ENCODE results near the gene KIF3A.

KIF3A gene

DNA sequence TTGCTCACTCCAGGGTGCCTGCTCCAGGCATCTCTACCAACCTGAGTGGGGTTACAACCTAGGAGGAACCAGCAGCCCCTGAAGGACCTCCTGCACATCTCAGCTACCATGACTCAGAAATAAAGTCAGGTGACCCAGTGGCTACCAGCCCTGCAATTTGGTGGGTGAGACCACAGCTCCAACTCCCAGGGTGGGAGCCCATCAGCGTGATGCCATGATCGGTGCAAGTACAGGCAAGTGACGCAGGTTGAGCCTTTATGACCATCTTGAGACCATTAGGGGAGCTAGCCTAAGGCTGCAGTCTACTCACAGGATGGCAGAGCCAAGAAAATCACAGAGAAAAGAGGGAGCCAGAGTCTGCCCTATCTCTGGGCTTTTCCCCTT lies 31.1 kb upstream of the KIF3A start:
- Histone ChIP-seq H3K27me3 (ENCODE audit: control insufficient read depth, insufficient read depth, low read length) (no peaks in the 10 kb centered on the region), H3K27ac (no peak overlapping the region), H3K79me2 (peaks cover 35% of the 10 kb centered on the region), H2AFZ (no peak overlapping the region), H3K4me1 (peaks cover 16% of the 10 kb centered on the region), H3K4me3 (ENCODE audit: low read depth, low read length) (no peak overlapping the region), H3K36me3 (ENCODE audit: control insufficient read depth, insufficient read depth, low read length) (no peaks in the 10 kb centered on the region), H3K9ac (no peak overlapping the region), H3K9me3 (ENCODE audit: control insufficient read depth, low read length) (no peaks in the 10 kb centered on the region), H3K4me2 (ENCODE audit: low read length) (no peak overlapping the region)
- TF ChIP-seq CTCF (IDR thresholded peaks at IDR 0.05), result no peak

GRCh38 chr5:132767150-132767549 lies 29.8 kb upstream of the KIF3A start:
- Histone ChIP-seq H3K79me2 (peaks cover 29% of the 10 kb centered on the region), H3K27me3 (ENCODE audit: control insufficient read depth, insufficient read depth, low read length) (no peaks in the 10 kb centered on the region), H3K9ac (no peak overlapping the region), H3K4me2 (ENCODE audit: low read length) (no peak overlapping the region), H2AFZ (no peak overlapping the region), H3K4me3 (ENCODE audit: low read depth, low read length) (no peak overlapping the region), H3K27ac (no peak overlapping the region), H3K9me3 (ENCODE audit: control insufficient read depth, low read length) (no peaks in the 10 kb centered on the region), H3K36me3 (ENCODE audit: control insufficient read depth, insufficient read depth, low read length) (no peaks in the 10 kb centered on the region), H3K4me1 (peaks cover 3% of the 10 kb centered on the region)
- TF ChIP-seq CTCF (IDR thresholded peaks at IDR 0.05), result no peak

DNA sequence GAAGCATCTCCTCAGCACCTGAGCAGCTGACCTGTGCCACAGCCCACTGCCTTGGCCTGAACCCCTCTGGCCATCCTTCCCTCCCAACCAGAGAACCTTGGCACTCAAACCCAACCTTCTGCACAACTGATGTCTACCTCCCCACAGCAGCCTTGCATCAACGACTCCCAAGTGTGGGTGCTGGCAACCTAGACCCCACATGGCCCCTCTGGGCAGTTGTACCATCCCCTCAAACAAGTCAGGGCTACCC lies 29.4 kb upstream of the KIF3A start:
- no peaks in the 10 kb centered on the region for H3K36me3 ChIP-seq (ENCODE audit: control insufficient read depth, insufficient read depth, low read length)
- H3K4me2 ChIP-seq (ENCODE audit: low read length), result no peak overlapping the region
- no peak overlapping the region for H3K27ac ChIP-seq
- H3K4me3 ChIP-seq (ENCODE audit: low read depth, low read length), result no peak overlapping the region
- H3K9ac ChIP-seq, result no peak overlapping the region
- peaks cover 3% of the 10 kb centered on the region for H3K4me1 ChIP-seq
- no peak for TF ChIP-seq CTCF (IDR thresholded peaks at IDR 0.05)
- no peaks in the 10 kb centered on the region for H3K9me3 ChIP-seq (ENCODE audit: control insufficient read depth, low read length)
- no peaks in the 10 kb centered on the region for H3K27me3 ChIP-seq (ENCODE audit: control insufficient read depth, insufficient read depth, low read length)
- peaks cover 29% of the 10 kb centered on the region for H3K79me2 ChIP-seq
- H2AFZ ChIP-seq, result no peak overlapping the region

GRCh38 chr5:132766020-132766805 lies 28.9 kb upstream of the KIF3A start:
- Histone ChIP-seq H3K79me2 (peaks cover 29% of the 10 kb centered on the region), H3K4me3 (ENCODE audit: low read depth, low read length) (no peak overlapping the region), H2AFZ (no peak overlapping the region), H3K9me3 (ENCODE audit: control insufficient read depth, low read length) (no peaks in the 10 kb centered on the region), H3K36me3 (ENCODE audit: control insufficient read depth, insufficient read depth, low read length) (no peaks in the 10 kb centered on the region), H3K27ac (no peak overlapping the region), H3K4me1 (peaks cover 3% of the 10 kb centered on the region), H3K4me2 (ENCODE audit: low read length) (no peak overlapping the region), H3K27me3 (ENCODE audit: control insufficient read depth, insufficient read depth, low read length) (no peaks in the 10 kb centered on the region), H3K9ac (no peak overlapping the region)
- TF ChIP-seq CTCF (IDR thresholded peaks at IDR 0.05), result no peak

- Histone ChIP-seq H3K27me3 (ENCODE audit: control insufficient read depth, insufficient read depth, low read length) (no peaks in the 10 kb centered on the region), H3K9ac (no peak overlapping the region), H3K4me3 (ENCODE audit: low read depth, low read length) (no peak overlapping the region), H2AFZ (no peak overlapping the region), H3K4me1 (peaks cover 3% of the 10 kb centered on the region), H3K4me2 (ENCODE audit: low read length) (no peak overlapping the region), H3K79me2 (peaks cover 29% of the 10 kb centered on the region), H3K27ac (no peak overlapping the region), H3K9me3 (ENCODE audit: control insufficient read depth, low read length) (no peaks in the 10 kb centered on the region), H3K36me3 (ENCODE audit: control insufficient read depth, insufficient read depth, low read length) (no peaks in the 10 kb centered on the region)
- TF ChIP-seq CTCF (IDR thresholded peaks at IDR 0.05), result no peak
Observed at GRCh38 chr5:132765311-132766019, 28.1 kb upstream of the KIF3A start.

All from parathyroid adenoma (tissue), 2 donors.